ENCODE measurements around the gene PCDH1. TPM values are rescaled to one million over a fixed set of nuclear protein-coding genes. Genes with fewer than 3 reads are reported as not detected.

Gene PCDH1
- total RNA-seq, 1 donor from 2014 or later: 5.4 TPM

DNA sequence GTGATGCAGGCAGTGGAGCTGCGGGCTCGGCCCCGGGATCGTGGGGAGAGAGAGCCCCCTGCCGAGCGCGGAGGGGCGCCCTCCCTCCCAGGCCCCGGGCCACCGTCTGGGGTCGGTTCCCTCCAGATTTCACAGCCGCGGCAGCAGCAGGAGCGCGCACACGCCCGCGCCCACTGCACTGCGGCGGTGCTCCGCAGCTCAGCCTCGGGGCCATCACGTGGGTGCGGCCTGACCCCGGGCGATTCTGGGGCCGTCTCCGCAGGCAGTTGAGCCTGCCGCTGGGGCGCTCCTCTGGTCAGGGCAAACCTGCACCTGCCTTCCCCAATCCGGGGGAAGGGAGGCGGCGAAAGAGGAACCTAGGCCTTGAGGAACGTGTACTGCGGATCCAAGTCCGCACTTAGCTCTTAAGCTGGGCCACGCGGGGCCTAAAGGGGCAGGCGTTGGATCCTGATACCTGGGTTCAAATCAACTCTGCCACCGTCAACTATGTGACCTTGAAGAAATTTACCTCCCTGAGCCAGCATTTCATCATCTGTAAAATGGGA is 36.1 kb upstream of the PCDH1 start:
- Mint-ChIP-seq H3K9me3 (peaks cover under 1% of the 10 kb centered on the region), H3K27me3 (ENCODE audit: low read depth) (peaks cover 43% of the 10 kb centered on the region), H3K4me3 (peak overlapping the region; percentile 55), H3K27ac (no peak overlapping the region), H3K4me1 (peaks cover 8% of the 10 kb centered on the region), H3K36me3 (no peaks in the 10 kb centered on the region)
- no peak for TF ChIP-seq CTCF (IDR thresholded peaks at IDR 0.05; ENCODE audit: unreplicated experiment)
- DNase-seq (ENCODE audit: low spot score in 2 of 2, unreplicated experiment in 2 of 2): peak in 1 of 2 experiments; percentile 62

GRCh38 chr5:141913560-141914198 is 35.5 kb upstream of the PCDH1 start:
- no peak overlapping the region for H3K27ac Mint-ChIP-seq

GRCh38 chr5:141910271-141910673 is 32.1 kb upstream of the PCDH1 start:
- H3K4me1 Mint-ChIP-seq: peaks cover 8% of the 10 kb centered on the region
- DNase-seq (ENCODE audit: low spot score in 2 of 2, unreplicated experiment in 2 of 2): no peak
- no peaks in the 10 kb centered on the region for H3K36me3 Mint-ChIP-seq
- H3K9me3 Mint-ChIP-seq: peaks cover 8% of the 10 kb centered on the region
- H3K27me3 Mint-ChIP-seq (ENCODE audit: low read depth): peaks cover 26% of the 10 kb centered on the region
- TF ChIP-seq CTCF (IDR thresholded peaks at IDR 0.05; ENCODE audit: unreplicated experiment): no peak
- no peak overlapping the region for H3K4me3 Mint-ChIP-seq
- no peak overlapping the region for H3K27ac Mint-ChIP-seq

More at GRCh38 chr5:141913560-141914198, 35.5 kb upstream of the PCDH1 start:
- Mint-ChIP-seq H3K27me3 (ENCODE audit: low read depth) (peaks cover 44% of the 10 kb centered on the region), H3K9me3 (peaks cover 3% of the 10 kb centered on the region), H3K4me1 (peaks cover 8% of the 10 kb centered on the region), H3K4me3 (peak overlapping the region; percentile 55), H3K36me3 (no peaks in the 10 kb centered on the region)
- no peak for DNase-seq (ENCODE audit: low spot score in 2 of 2, unreplicated experiment in 2 of 2)
- TF ChIP-seq CTCF (IDR thresholded peaks at IDR 0.05; ENCODE audit: unreplicated experiment): no peak

GRCh38 chr5:141909212-141909611 is 31.0 kb upstream of the PCDH1 start:
- no peak for DNase-seq (ENCODE audit: low spot score in 2 of 2, unreplicated experiment in 2 of 2)
- H3K9me3 Mint-ChIP-seq: peaks cover 8% of the 10 kb centered on the region
- H3K27me3 Mint-ChIP-seq (ENCODE audit: low read depth): peaks cover 20% of the 10 kb centered on the region
- H3K36me3 Mint-ChIP-seq: no peaks in the 10 kb centered on the region
- TF ChIP-seq CTCF (IDR thresholded peaks at IDR 0.05; ENCODE audit: unreplicated experiment): no peak
- no peak overlapping the region for H3K27ac Mint-ChIP-seq
- H3K4me1 Mint-ChIP-seq: peaks cover 8% of the 10 kb centered on the region
- no peak overlapping the region for H3K4me3 Mint-ChIP-seq

DNA sequence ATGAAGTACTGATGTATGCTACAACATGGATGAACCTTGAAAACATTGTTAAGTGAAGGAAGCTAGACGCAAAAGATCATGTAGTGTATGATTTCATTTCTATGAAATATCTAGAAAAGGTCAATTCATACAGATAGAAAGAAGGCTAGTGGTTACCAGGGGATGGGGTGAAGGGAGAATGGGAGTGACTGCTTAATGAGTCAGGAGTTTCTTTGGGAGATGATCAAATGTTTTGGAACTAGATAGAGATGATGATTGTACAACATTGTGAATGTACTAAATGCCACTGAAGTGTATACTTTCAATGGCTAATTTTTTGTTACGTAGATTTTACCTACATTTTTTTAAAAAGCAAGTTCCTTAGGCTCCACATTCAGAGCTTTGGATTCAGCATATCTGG is 30.6 kb upstream of the PCDH1 start:
- no peak for TF ChIP-seq CTCF (IDR thresholded peaks at IDR 0.05; ENCODE audit: unreplicated experiment)
- no peak for DNase-seq (ENCODE audit: low spot score in 2 of 2, unreplicated experiment in 2 of 2)

More for the DNA sequence above, 30.6 kb upstream of the PCDH1 start:
- Mint-ChIP-seq H3K4me3 (no peak overlapping the region), H3K4me1 (peaks cover 6% of the 10 kb centered on the region), H3K9me3 (peaks cover 8% of the 10 kb centered on the region), H3K27ac (no peak overlapping the region), H3K27me3 (ENCODE audit: low read depth) (peaks cover 20% of the 10 kb centered on the region), H3K36me3 (no peaks in the 10 kb centered on the region)

Measured in mesothelial cell of epicardium (in vitro differentiated cells).